Fibroblast of lung (primary cell): ENCODE results near the gene AKR1E2.

Experiments used
- EZH2 ChIP-seq: IDR thresholded peaks from 2 replicates; pipeline ENCODE4 v1.5.1; 2012; ENCODE audit warnings: low read length, control low read depth, mild to moderate bottlenecking; ENCODE audit errors: missing control alignments
- TF ChIP-seq, protein P1 (sequence below), 2 donors: IDR thresholded peaks in 1 of 2; conservative IDR thresholded peaks in 1 of 2; 1 replicate in 1 of 2; 2 replicates in 1 of 2; pipeline ENCODE4 v1.5.1; 2011 to 2012; ENCODE audit warnings: low read length in 2 of 2, control low read depth in 1 of 2, inconsistent platforms in 1 of 2, low read depth in 1 of 2, mild to moderate bottlenecking in 1 of 2

DNA sequence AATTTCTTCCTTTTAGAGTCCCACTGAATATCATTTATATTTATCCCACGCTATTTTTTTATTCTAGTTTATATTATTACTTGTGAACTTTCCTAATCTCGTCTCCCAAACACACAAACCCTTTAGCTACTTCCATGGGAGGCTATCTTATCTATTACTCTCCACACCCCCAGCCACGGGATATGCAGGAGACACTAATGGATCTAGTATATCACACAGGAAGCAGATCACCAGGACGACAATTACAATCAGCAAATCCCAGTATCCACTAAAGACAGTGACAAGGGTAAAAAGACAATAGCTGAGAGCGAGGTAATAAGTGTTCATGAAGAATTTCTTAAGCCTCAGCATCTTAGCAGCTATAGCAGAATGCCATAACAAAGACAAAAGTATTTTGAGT is 3.8 kb upstream of the AKR1E2 start:
- TF ChIP-seq, protein P1, sequence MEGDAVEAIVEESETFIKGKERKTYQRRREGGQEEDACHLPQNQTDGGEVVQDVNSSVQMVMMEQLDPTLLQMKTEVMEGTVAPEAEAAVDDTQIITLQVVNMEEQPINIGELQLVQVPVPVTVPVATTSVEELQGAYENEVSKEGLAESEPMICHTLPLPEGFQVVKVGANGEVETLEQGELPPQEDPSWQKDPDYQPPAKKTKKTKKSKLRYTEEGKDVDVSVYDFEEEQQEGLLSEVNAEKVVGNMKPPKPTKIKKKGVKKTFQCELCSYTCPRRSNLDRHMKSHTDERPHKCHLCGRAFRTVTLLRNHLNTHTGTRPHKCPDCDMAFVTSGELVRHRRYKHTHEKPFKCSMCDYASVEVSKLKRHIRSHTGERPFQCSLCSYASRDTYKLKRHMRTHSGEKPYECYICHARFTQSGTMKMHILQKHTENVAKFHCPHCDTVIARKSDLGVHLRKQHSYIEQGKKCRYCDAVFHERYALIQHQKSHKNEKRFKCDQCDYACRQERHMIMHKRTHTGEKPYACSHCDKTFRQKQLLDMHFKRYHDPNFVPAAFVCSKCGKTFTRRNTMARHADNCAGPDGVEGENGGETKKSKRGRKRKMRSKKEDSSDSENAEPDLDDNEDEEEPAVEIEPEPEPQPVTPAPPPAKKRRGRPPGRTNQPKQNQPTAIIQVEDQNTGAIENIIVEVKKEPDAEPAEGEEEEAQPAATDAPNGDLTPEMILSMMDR (conservative IDR thresholded peaks at IDR 0.05 in 1 of 2, IDR thresholded peaks at IDR 0.05 in 1 of 2; ENCODE audit: low read depth in 1 of 2, low read length in 2 of 2) = no peak
- no peak for TF ChIP-seq EZH2
